IgD-negative memory B cell (primary cell): ENCODE data around the gene NTRK1. TPM values are rescaled to one million over a fixed set of nuclear protein-coding genes. Genes with fewer than 3 reads are reported as not detected.

ENCODE experiments used
- H3K27ac Mint-ChIP-seq, 3 donors: one replicate each; pipeline ENCODE4 v1.8.0; 2020 to 2022; ENCODE audit warnings: mild to moderate bottlenecking in 3 of 3, mixed read lengths in 3 of 3, moderate library complexity in 1 of 3
- H3K27me3 Mint-ChIP-seq: one replicate; pipeline ENCODE4 v1.8.0; 2021; ENCODE audit warnings: mixed read lengths
- H3K36me3 Mint-ChIP-seq: one replicate; pipeline ENCODE4 v1.8.0; 2020; ENCODE audit warnings: mild to moderate bottlenecking, mixed read lengths
- H3K4me1 Mint-ChIP-seq, 3 donors: one replicate each; pipeline ENCODE4 v1.8.0; 2020 to 2022; ENCODE audit warnings: mixed read lengths in 3 of 3, mild to moderate bottlenecking in 1 of 3
- H3K4me3 Mint-ChIP-seq, 4 donors: one replicate each; pipeline ENCODE4 v1.8.0; 2020 to 2022; ENCODE audit warnings: mild to moderate bottlenecking in 4 of 4, mixed read lengths in 4 of 4, moderate library complexity in 3 of 4
- H3K9me3 Mint-ChIP-seq, 3 donors: one replicate each; pipeline ENCODE4 v1.8.0; 2020 to 2021; ENCODE audit warnings: mixed read lengths in 3 of 3, mild to moderate bottlenecking in 1 of 3
- polyA plus RNA-seq: library from polyadenylated mRNA; unstranded; fragments of 300-500 nt; fragmentation: Illumina TruSeq; gene quantifications from one replicate; pipeline ENCODE4 v1.2.3, GENCODE V29; 2021

NTRK1 gene
- polyA plus RNA-seq, 1 donor from 2014 or later = not detected

DNA sequence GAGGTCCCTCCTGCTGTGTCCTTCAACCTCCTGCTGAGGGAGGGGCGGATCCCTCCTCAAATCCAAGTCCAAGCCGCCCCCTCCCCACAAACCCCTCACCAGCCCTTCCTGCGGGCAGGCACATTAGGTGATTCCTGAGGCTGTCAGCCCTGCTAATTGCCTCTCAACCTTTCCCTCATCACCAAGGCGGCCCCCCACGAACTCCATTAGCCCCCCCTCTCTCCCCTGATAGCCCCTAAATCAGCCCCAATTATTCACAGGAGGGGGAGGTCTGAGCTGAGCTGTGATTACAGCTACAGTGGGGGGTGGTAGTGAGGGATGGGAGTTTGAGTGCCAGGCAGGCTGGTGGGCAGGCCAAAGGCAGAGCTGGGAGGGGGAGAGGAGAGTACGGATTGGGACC, 27.1 kb downstream of the NTRK1 start:
- H3K27me3 Mint-ChIP-seq = peaks cover 49% of the 10 kb centered on the region
- H3K4me3 Mint-ChIP-seq = no peak overlapping the region
- H3K9me3 Mint-ChIP-seq = no peaks in the 10 kb centered on the region
- peaks cover 2 to 6% (median 6%) of the 10 kb centered on the region in 3 donors for H3K4me1 Mint-ChIP-seq
- no peaks in the 10 kb centered on the region for H3K36me3 Mint-ChIP-seq
- H3K27ac Mint-ChIP-seq = no peak overlapping the region

DNA sequence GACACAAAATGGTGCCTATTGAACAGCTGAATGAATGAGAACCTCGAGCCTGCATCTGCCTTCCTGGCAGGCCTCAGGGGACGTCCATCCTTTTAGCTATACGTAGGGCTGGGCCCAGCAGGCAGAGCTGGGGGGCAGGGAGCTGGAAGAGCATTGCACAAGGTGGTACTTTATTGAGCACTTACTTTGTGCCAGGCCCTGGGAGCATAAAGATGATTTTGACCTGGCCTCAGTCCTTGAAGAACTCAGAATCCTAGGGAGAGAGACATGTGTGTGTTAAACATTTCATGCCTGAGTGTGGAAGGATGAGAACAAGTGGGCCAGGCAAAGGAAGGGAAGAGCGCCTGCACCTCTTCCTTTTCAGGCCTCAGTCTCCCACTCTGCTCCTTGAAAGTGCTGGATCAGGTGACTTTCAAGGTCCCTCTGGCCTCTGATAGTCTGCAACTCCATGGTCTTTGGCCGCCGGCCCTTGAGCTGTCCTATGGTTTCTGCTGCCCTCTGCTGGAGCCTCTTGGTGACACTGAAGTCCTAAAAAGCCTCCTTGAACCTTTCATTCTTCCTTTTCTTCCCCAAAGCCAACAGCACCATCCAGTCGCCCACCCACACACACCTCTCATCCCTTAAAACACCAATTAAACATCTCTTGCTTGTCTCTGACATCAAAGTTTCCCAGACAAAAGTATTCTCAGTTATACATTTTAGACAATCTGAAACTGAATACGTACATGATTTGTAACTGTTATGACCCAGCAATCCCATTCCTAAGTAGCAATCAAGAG, 29.3 kb downstream of the NTRK1 start:
- H3K27me3 Mint-ChIP-seq = peaks cover 56% of the 10 kb centered on the region
- H3K36me3 Mint-ChIP-seq = no peaks in the 10 kb centered on the region
- no peaks in the 10 kb centered on the region for H3K9me3 Mint-ChIP-seq
- peak overlapping the region in 1 of 3 donors; percentile 6 for H3K27ac Mint-ChIP-seq
- H3K4me3 Mint-ChIP-seq = peak overlapping the region in 1 of 4 donors; percentile 5
- H3K4me1 Mint-ChIP-seq = peaks cover 2 to 6% (median 6%) of the 10 kb centered on the region in 3 donors

DNA sequence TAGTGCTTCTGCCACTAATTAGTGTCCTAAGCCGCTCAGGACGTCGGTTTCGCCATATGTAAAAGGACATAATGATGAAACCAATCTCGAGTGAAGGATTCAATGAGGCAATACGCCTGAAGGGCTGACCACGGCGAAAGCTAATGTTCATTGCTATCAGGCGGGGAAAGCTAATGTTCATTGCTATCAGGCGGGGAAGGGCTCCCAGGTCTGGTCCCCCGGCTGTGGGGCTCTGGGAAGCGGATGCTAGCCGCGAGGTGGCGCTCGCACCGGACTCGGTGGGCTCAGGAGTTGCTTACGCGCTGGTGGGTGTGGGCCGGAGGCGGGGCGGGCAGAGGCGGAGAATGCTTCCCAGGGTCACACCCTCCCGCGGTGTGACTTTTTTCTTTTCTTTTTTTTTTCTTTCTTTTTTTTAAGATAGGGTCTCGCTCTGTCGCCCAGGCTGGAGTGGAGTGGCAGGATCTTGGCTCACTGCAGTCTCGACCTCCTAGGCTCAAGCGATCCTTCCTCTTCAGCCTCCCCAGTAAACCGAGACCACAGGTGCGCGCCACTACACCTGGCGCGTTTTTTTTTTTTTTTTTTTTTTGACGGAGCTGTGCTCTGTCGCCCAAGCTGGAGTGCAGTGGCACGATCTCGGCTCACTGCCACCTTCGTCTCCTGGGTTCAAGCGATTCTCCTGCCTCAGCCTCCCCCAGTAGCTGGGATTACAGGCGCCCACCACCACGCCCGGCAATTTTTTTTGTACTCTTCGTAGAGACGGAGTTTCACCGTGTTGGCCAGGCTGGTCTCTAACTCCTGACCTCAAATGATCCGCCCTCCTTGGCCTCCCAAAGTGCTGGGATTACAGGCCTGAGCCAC, 31.8 kb downstream of the NTRK1 start:
- Mint-ChIP-seq H3K4me1 (peaks cover 2 to 6% (median 6%) of the 10 kb centered on the region in 3 donors), H3K9me3 (no peaks in the 10 kb centered on the region), H3K27me3 (peaks cover 67% of the 10 kb centered on the region), H3K36me3 (no peaks in the 10 kb centered on the region), H3K27ac (no peak overlapping the region), H3K4me3 (peak overlapping the region in 3 of 4 donors; percentile 68 to 89 (median 88))

DNA sequence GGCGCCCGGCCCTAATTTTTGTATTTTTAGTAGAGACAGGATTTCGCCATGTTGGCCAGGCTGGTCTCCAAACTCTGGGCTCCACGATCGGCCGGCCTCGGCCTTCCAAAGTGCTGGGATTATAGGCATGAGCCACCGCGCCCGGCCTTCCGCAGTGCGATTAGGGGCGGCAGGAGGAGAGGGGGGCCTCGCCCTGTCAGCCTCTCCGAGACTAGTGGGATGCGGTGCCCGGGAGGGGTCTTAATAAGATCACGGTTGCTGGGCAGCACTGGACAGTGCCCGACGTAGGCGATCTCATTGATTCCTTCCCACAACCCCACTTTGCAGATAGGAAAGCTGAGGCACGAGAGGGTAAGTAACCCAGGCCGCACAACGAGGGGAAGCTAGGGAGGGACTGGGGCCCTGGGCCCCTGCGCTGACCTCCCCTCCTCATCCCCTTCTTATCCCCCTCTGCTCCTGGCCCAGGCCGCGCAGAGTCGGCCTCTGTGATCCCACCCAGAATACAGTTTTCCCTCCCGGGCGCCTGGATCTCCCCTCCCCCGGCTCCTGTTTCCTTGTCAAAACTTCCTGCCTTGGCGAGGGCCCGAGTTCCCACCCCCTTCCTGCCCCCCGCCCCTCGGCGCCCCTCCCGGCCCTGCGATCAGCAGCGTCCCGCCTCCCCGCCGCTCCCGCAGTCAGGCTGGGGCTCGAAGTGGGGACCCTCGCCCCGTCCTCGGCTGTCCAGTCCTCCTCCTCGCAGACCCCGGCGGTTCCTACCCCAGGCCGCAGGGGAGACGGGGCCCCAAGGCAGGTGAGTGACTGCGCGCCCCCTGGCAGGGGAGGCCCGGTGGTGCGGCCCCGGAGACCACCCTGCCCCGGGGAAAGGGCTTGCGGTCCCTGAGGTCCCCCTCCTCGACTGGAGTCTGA, 32.6 kb downstream of the NTRK1 start, which contains the start of gene PEAR1:
TSS of gene PEAR1 (plus strand) at position 671 of the 906 bp plus-strand sequence. CDS start 10,209 bp downstream, outside the sequence.
- H3K27ac Mint-ChIP-seq = no peak within 1 kb of the TSS
- no peaks in the 10 kb centered on the region for H3K9me3 Mint-ChIP-seq
- H3K4me3 Mint-ChIP-seq = peak within 1 kb of the TSS in 3 of 4 donors; percentile 68 to 88 (median 81)
- peaks cover 73% of the 10 kb centered on the region for H3K27me3 Mint-ChIP-seq
- peaks cover 2 to 6% (median 6%) of the 10 kb centered on the region in 3 donors for H3K4me1 Mint-ChIP-seq
- no peaks in the 10 kb centered on the region for H3K36me3 Mint-ChIP-seq

DNA sequence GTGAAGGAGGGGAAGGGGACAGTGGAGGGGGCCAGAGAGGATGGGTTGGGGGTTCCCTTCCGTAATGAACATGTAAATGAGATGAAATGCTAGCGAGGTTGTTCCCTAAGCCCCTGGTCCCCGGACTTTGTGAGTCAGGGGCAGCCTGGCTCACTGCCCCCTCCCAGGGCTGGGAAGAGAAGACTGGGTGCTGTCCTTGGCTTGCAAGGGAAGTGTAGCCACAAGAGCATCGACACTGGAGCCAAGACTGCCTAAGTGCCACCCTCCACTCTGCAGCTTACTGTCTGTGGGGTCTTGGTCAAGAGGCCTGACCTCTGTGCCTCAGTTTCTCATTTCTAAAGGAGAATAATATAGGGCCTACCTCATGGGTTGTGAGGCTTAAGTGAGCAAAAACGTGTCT, 33.3 kb downstream of the NTRK1 start:
- H3K27ac Mint-ChIP-seq = no peak overlapping the region
- no peaks in the 10 kb centered on the region for H3K9me3 Mint-ChIP-seq
- no peak overlapping the region for H3K4me3 Mint-ChIP-seq
- peaks cover 76% of the 10 kb centered on the region for H3K27me3 Mint-ChIP-seq
- H3K4me1 Mint-ChIP-seq = peaks cover 2 to 9% (median 6%) of the 10 kb centered on the region in 3 donors
- no peaks in the 10 kb centered on the region for H3K36me3 Mint-ChIP-seq

DNA sequence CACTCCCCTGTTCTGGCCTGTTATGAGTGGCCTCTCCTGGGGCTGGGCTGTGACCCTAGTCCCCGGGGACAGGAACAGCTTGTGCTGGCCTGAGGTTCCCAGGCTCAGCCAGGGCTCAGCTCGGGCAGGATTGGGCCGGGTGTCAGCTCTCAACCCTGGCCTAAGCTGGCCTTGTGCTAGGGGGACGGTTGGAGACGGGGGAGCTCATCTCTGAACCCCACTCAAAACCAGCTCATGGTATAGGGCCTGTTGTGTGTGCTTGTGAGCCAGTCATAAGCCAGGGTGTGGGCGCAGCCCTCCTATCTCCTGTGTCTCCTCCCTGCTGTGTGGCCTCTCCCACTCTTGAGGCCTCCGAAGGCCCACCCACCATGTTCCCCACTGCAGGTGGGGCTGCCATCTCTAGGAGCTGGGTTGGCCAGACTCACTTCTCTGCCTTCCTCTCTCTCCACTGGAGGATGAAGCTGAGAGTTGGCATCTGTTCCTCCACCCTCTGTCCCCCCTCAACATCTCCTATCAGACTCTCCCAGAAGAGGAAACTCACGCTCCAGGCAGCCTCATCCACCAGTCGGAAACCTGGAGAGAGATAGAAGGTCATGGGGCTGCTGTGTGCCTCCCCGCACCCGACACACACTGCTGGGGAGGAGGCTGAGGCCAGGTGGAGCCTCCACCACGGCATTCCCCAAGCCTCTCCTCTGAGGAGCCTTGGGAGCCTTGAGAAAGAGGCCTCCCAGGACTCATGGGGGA, 34.2 kb downstream of the NTRK1 start:
- Mint-ChIP-seq H3K36me3 (no peaks in the 10 kb centered on the region), H3K4me3 (no peak overlapping the region), H3K27ac (peak overlapping the region in 1 of 3 donors; percentile 65), H3K9me3 (no peaks in the 10 kb centered on the region), H3K4me1 (peaks cover 2 to 9% (median 6%) of the 10 kb centered on the region in 3 donors), H3K27me3 (peaks cover 80% of the 10 kb centered on the region)

DNA sequence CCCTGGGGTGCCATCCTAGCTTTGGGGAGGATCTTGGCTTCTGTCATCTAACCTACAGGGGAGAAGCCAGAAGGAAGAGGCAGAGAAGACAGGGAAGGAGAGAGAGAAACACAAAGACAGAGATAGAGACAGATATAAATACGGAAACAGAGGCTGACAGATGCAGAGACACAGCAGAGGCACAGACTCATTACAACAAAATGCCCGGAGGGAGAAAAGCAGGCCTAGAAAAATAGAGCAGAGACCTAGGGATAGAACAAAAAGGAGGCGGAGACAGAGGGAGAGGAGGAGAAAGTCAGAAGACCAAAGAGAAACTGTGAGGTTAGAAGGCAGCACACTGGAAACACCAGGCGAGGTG, 34.8 kb downstream of the NTRK1 start:
- H3K4me1 Mint-ChIP-seq = peaks cover under 1 to 6% (median 2%) of the 10 kb centered on the region in 3 donors
- peak overlapping the region in 1 of 3 donors; percentile 65 for H3K27ac Mint-ChIP-seq
- no peaks in the 10 kb centered on the region for H3K36me3 Mint-ChIP-seq
- H3K27me3 Mint-ChIP-seq = peaks cover 80% of the 10 kb centered on the region
- H3K4me3 Mint-ChIP-seq = no peak overlapping the region
- H3K9me3 Mint-ChIP-seq = no peaks in the 10 kb centered on the region

DNA sequence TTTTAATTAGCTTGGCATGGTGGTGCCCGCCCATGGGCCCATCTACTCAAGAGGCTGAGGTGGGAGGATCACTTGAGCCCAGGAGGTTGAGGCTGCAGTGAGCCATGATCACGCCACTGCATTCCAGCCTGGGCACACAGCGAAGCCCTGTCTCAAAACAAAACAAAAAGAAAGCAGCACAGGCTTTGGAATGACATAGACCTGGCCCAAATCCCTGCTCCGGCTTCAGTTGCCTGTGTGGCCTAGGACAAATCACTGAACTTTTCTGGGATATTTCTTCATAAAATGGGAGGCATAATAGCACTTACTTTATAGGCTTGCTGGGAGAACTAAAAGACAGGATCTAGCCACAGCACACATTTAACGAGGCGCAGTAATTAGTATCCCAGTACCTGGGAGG, 35.3 kb downstream of the NTRK1 start:
- Mint-ChIP-seq H3K27me3 (peaks cover 77% of the 10 kb centered on the region), H3K4me1 (peaks cover 0 to 6% (median 2%) of the 10 kb centered on the region in 3 donors), H3K36me3 (no peaks in the 10 kb centered on the region), H3K4me3 (no peak overlapping the region), H3K27ac (no peak overlapping the region), H3K9me3 (no peaks in the 10 kb centered on the region)

DNA sequence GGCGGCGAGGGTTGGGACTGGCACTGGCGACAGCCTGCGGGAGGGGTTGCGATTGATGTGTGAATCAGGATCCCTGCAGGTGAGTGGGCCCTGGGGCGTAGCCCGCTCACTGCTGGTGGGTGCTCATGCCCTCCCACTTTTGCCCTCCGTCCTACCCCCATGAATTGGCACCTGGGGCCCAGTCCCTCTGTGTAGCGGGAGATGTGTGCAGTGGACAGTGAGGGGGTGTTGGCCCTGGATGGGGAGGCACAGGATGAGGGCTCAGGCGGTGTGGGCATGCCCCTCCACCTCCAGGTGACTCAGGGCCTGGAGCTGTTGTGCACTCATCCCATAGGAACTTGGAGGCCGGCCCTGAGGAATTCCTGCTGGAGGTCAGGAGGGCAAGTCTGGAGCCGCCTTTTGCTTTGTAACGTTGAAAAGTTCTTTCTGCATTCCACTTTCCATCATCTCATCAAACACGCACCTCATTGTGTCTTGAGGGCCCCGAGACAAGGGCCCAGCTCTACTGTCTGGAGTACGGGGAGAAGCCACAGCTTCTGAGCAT, 35.9 kb downstream of the NTRK1 start:
- H3K36me3 Mint-ChIP-seq = no peaks in the 10 kb centered on the region
- H3K4me1 Mint-ChIP-seq = peaks cover 0 to 6% (median 2%) of the 10 kb centered on the region in 3 donors
- no peaks in the 10 kb centered on the region for H3K9me3 Mint-ChIP-seq
- H3K4me3 Mint-ChIP-seq = no peak overlapping the region
- no peak overlapping the region for H3K27ac Mint-ChIP-seq
- H3K27me3 Mint-ChIP-seq = peaks cover 72% of the 10 kb centered on the region

DNA sequence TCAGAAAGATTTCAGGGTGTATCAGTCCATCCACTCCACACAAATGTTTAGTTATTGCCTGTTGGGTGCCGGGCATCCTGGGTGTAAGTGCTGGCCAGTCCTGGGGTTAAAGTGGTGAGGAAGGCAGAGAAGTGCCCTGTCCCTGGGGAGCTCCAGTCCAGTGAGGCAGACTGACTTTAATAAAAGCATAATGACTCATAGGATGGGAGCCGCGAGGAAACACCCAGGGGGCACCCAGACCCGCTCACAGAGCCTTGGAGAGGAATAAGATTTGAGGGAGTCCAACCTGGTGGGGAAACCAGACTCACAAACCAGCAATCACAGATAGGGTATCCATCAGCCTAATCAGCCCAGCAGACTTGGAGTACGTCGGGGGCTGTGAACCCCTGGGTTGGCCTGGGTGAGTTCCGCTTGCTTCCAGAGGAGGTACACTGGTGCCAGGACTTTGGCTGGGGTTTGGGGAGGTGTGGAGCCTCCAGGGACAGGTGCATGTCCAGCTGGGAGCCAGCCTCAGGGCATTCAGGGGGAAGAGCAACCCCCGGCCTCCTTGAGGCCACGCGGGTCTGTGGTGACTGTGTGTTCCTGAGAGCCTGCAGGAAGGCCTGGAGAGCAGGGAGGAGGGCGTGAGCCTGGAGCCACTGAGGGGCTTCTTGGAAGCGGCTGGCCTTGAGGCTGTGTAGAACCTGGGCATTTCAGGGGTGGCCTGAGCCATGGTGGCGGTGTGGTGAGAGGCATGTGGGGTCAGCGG, 36.6 kb downstream of the NTRK1 start:
- Mint-ChIP-seq H3K4me1 (peaks cover 0 to 3% (median 0%) of the 10 kb centered on the region in 3 donors), H3K9me3 (no peaks in the 10 kb centered on the region), H3K27me3 (peaks cover 67% of the 10 kb centered on the region), H3K4me3 (no peak overlapping the region), H3K27ac (no peak overlapping the region), H3K36me3 (no peaks in the 10 kb centered on the region)

DNA sequence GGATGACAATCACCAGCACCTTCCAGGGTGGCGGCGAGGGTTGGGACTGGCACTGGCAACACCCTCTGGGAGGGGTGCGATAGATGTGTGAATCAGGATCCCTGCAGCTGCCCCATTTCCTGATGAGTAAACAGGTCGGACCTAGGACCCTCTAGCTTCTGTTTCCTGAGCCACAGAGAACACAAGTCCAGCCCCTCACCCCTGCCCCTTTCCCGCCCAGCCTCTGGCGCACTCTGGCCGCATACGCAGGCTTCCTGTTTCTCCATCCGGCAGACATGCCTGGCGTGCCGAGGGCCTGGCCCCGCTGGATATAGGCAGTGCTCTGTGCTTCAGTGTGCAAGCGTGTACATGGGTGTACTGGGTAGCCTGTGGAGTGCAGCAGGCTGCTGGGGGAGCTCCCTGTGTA, 37.5 kb downstream of the NTRK1 start:
- H3K27me3 Mint-ChIP-seq = peaks cover 61% of the 10 kb centered on the region
- peak overlapping the region in 1 of 3 donors; percentile 13 for H3K27ac Mint-ChIP-seq
- H3K36me3 Mint-ChIP-seq = no peaks in the 10 kb centered on the region
- H3K4me3 Mint-ChIP-seq = no peak overlapping the region
- H3K9me3 Mint-ChIP-seq = no peaks in the 10 kb centered on the region
- H3K4me1 Mint-ChIP-seq = peaks cover 0 to 3% (median 0%) of the 10 kb centered on the region in 3 donors

DNA sequence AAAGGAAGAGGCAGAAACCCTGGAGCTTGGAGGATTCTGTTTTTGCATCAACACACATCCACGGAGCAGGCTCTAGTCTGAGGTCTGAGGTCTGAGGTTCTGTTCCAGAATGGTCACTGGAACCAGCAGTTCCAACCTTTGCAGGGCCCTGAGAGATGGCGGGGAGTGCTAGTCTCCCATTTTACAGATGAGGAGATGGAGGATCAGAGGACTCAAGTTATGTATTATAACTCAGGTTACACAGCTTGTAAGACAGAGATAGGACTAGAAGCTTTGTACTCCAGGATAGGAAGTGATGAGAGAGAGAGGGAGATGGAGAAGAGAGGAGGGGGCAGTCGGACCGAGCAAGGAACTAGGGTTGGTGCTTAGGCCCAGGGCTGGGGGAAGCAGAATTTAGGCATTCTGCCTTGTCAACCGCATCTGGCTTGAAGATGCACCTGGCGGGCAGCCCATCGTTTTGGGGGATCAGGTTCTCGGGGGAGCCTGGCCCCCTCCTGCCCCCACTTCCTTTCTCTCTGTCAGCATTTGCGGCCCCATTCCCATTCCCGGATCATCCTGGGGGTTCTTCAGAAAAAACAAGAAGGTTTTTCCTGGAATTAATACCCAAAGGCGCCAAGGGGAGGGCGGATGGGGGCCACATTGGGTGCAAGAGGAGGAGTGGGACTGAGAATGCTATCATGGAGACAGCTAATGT, 38.5 kb downstream of the NTRK1 start:
- H3K9me3 Mint-ChIP-seq = no peaks in the 10 kb centered on the region
- H3K4me1 Mint-ChIP-seq = peaks cover 0 to 3% (median 0%) of the 10 kb centered on the region in 3 donors
- no peaks in the 10 kb centered on the region for H3K36me3 Mint-ChIP-seq
- H3K27me3 Mint-ChIP-seq = peaks cover 56% of the 10 kb centered on the region
- H3K4me3 Mint-ChIP-seq = no peak overlapping the region
- peak overlapping the region in 1 of 3 donors; percentile 19 for H3K27ac Mint-ChIP-seq
